ENCODE results near the gene SLC25A21.

The SLC25A21 gene

DNA sequence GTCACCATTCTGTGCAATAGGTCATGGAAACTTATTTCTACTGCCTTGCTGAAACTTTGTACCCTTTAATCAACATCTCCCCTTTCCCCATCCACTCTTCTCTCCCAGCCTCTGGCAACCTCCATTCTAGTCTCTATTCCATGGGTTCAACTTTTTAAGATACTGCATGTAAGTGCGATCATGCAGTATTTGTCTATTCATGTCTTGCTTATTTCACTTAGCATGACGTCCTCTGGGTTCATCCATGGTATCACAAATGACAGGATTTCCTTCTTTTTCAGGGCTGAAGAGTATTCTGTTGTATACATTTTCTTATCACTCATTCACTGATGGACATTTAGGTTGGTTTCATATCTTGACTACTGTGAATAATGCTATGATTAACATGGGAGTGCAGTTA is 288.4 kb downstream of the SLC25A21 start:
- TF ChIP-seq, protein P1, sequence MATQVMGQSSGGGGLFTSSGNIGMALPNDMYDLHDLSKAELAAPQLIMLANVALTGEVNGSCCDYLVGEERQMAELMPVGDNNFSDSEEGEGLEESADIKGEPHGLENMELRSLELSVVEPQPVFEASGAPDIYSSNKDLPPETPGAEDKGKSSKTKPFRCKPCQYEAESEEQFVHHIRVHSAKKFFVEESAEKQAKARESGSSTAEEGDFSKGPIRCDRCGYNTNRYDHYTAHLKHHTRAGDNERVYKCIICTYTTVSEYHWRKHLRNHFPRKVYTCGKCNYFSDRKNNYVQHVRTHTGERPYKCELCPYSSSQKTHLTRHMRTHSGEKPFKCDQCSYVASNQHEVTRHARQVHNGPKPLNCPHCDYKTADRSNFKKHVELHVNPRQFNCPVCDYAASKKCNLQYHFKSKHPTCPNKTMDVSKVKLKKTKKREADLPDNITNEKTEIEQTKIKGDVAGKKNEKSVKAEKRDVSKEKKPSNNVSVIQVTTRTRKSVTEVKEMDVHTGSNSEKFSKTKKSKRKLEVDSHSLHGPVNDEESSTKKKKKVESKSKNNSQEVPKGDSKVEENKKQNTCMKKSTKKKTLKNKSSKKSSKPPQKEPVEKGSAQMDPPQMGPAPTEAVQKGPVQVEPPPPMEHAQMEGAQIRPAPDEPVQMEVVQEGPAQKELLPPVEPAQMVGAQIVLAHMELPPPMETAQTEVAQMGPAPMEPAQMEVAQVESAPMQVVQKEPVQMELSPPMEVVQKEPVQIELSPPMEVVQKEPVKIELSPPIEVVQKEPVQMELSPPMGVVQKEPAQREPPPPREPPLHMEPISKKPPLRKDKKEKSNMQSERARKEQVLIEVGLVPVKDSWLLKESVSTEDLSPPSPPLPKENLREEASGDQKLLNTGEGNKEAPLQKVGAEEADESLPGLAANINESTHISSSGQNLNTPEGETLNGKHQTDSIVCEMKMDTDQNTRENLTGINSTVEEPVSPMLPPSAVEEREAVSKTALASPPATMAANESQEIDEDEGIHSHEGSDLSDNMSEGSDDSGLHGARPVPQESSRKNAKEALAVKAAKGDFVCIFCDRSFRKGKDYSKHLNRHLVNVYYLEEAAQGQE (IDR thresholded peaks at IDR 0.05; ENCODE audit: insufficient read depth in 1 of 2, low read depth in 2 of 2, low read length in 2 of 2) = no peak
- TF ChIP-seq TAF1 (IDR thresholded peaks at IDR 0.05; ENCODE audit: borderline replicate concordance, insufficient read depth, low read length) (no peak), FOXP2 (optimal IDR thresholded peaks at IDR 0.05; ENCODE audit: borderline replicate concordance, extremely low read depth, extremely low read length, insufficient read depth) (no peak), POLR2AphosphoS5 (IDR thresholded peaks at IDR 0.05; ENCODE audit: low read depth, low read length) (no peak), SIN3A (IDR thresholded peaks at IDR 0.05; ENCODE audit: borderline replicate concordance, insufficient read depth, low read length) (no peak)

DNA sequence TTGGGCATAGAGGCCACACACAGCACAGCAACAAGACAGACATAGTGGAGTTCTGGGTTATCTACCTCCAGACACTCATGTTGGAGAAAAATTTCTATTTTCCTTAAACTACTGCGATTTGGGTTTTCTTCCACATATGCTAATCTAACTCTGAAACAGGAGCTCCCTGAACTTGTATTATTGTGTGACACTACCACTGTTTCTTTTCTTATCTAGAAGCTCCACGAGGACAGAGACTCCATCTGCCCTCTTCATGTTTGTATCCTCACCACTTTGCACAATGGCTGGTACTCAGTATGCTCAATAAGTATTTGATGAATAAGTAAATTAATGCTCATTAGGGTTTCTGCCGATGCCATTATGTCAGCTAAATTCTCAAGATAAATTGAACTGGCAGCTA is 292.1 kb downstream of the SLC25A21 start:
- TF ChIP-seq POLR2AphosphoS5 (IDR thresholded peaks at IDR 0.05; ENCODE audit: low read depth, low read length) (no peak), FOXP2 (optimal IDR thresholded peaks at IDR 0.05; ENCODE audit: borderline replicate concordance, extremely low read depth, extremely low read length, insufficient read depth) (no peak), SIN3A (IDR thresholded peaks at IDR 0.05; ENCODE audit: borderline replicate concordance, insufficient read depth, low read length) (no peak), TAF1 (IDR thresholded peaks at IDR 0.05; ENCODE audit: borderline replicate concordance, insufficient read depth, low read length) (no peak)
- TF ChIP-seq, protein P1 (IDR thresholded peaks at IDR 0.05; ENCODE audit: insufficient read depth in 1 of 2, low read depth in 2 of 2, low read length in 2 of 2) = no peak

- TF ChIP-seq TAF1 (IDR thresholded peaks at IDR 0.05; ENCODE audit: borderline replicate concordance, insufficient read depth, low read length) (no peak), SIN3A (IDR thresholded peaks at IDR 0.05; ENCODE audit: borderline replicate concordance, insufficient read depth, low read length) (no peak), POLR2AphosphoS5 (IDR thresholded peaks at IDR 0.05; ENCODE audit: low read depth, low read length) (no peak), FOXP2 (optimal IDR thresholded peaks at IDR 0.05; ENCODE audit: borderline replicate concordance, extremely low read depth, extremely low read length, insufficient read depth) (no peak)
- TF ChIP-seq, protein P1 (IDR thresholded peaks at IDR 0.05; ENCODE audit: insufficient read depth in 1 of 2, low read depth in 2 of 2, low read length in 2 of 2) = no peak
These were observed 292.8 kb downstream of the SLC25A21 start for GRCh38 chr14:36879558-36879957.

DNA sequence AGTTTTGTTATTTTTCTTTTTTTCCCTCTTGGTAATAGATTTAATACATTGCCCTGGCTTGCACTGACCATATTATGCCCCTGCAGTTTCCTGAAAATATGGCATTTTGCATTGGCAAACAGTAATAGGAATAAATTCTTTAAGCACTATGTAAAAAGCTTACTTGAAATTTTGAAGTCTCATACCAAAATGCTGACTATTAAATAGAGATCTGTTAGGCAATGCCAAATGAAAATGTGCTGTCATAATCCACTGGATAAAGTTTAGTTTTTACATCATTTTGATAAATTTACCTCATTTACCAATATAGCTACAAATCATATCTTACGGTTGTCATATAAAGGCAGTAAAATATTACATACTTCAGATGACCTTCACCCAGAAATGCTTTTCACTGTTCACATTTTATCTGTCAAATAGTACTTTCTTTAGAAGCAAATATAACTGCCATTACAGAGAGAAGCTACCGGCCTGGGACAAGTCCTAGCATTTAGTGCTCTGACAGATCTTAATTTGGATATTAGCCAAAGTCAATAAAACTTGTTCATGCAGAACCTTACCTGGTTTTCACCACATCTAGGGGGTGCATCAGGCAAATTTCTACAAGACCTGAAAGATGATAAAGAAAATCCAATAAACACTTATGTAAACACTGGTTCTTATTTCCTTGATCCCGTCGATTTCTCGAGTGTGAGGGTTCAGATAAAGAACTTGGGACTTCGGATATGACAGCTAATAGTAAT is 297.8 kb downstream of the SLC25A21 start:
- TF ChIP-seq SIN3A (IDR thresholded peaks at IDR 0.05; ENCODE audit: borderline replicate concordance, insufficient read depth, low read length) (no peak), TAF1 (IDR thresholded peaks at IDR 0.05; ENCODE audit: borderline replicate concordance, insufficient read depth, low read length) (no peak), POLR2AphosphoS5 (IDR thresholded peaks at IDR 0.05; ENCODE audit: low read depth, low read length) (no peak), FOXP2 (optimal IDR thresholded peaks at IDR 0.05; ENCODE audit: borderline replicate concordance, extremely low read depth, extremely low read length, insufficient read depth) (no peak)
- TF ChIP-seq, protein P1 (IDR thresholded peaks at IDR 0.05; ENCODE audit: insufficient read depth in 1 of 2, low read depth in 2 of 2, low read length in 2 of 2) = no peak
